ENCODE measurements around the gene SYF2. TPM values are rescaled to one million over a fixed set of nuclear protein-coding genes. Genes with fewer than 3 reads are reported as not detected.
"Not testable (repeated sequence)": the region's sequence is repeated elsewhere in the genome, so short reads cannot be mapped to it uniquely, and the experiment has no call there.

Gene SYF2
- total and polyA plus RNA-seq, 2 donors = 54.7 to 91.9 TPM

DNA sequence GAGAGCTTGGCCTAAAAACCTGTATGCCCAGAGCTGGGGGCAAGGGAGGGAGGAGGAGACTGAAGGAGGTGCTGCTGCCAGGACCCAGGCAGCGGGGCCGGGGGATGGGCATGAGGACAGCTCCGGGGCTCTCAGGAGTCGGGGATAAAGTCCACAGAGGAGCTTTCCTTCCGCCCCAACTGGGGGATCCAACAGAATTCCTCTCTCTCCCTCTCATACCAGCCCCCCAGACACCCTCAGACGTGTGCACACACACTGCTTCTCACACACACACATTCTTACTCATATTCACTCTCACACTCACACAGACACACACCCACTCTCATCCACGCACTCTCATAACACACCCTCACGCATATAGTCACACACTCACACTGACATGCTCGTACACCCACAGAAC, 39.1 kb downstream of the SYF2 start:
- WGBS = 50% methylated on average over 9 of the region's 9 CpGs
- no peak overlapping the region for H3K4me3 ChIP-seq (ENCODE audit: low read depth, low read length)
- no peak overlapping the region for H3K27ac ChIP-seq (ENCODE audit: low read depth)
- no peaks in the 10 kb centered on the region for H3K36me3 ChIP-seq (ENCODE audit: insufficient read depth)
- H3K4me1 ChIP-seq (ENCODE audit: insufficient read depth) = no peaks in the 10 kb centered on the region
- no peak for DNase-seq (ENCODE audit: extremely low spot score)

DNA sequence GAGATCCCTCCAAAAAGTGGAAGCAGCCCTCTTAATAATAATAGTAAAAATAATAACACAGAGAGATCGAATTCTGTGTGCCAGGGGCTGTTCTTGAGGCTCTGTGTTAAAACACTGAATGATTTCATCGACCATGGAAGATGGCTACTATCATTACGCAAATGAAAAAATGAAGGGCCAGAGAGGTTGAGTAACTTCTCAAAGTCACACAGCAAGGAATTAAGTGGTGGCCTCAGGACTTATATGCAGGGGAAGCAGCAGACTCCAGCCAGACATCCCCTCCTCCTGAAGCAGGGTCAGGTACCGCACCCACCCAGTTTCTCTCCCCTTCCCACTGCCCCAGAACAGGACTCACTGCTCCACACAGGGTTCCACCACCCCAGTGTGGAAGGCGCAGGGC, 40.1 kb downstream of the SYF2 start:
- DNase-seq (ENCODE audit: extremely low spot score) = no peak
- H3K36me3 ChIP-seq (ENCODE audit: insufficient read depth) = no peaks in the 10 kb centered on the region
- no peaks in the 10 kb centered on the region for H3K4me1 ChIP-seq (ENCODE audit: insufficient read depth)
- 90% methylated on average over 5 of the region's 5 CpGs for WGBS
- no peak overlapping the region for H3K27ac ChIP-seq (ENCODE audit: low read depth)
- H3K4me3 ChIP-seq (ENCODE audit: low read depth, low read length) = no peak overlapping the region

DNA sequence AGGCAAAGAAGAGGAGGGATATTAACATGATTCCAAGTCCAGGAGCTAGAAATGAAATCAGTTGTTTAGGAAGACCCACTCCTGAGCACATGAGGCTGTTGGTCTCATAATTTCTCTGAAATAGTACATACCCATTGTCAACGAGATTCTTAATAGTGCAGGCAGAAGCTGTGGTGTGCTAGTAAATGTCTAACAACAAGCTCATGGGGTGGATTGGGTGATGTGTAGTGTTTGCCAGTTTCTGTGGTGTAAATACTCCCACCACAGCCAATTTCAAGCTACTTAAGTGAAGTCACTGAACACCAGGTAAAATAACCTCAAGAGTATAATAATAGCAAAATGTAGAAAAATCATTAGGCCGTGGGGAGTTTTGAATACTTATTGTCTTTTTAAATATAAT, 42.0 kb downstream of the SYF2 start:
- 75% methylated on average over 2 of the region's 2 CpGs for WGBS
- Histone ChIP-seq H3K4me3 (ENCODE audit: low read depth, low read length) (no peak overlapping the region), H3K36me3 (ENCODE audit: insufficient read depth) (no peaks in the 10 kb centered on the region), H3K4me1 (ENCODE audit: insufficient read depth) (no peaks in the 10 kb centered on the region), H3K27ac (ENCODE audit: low read depth) (no peak overlapping the region)
- no peak for DNase-seq (ENCODE audit: extremely low spot score)

DNA sequence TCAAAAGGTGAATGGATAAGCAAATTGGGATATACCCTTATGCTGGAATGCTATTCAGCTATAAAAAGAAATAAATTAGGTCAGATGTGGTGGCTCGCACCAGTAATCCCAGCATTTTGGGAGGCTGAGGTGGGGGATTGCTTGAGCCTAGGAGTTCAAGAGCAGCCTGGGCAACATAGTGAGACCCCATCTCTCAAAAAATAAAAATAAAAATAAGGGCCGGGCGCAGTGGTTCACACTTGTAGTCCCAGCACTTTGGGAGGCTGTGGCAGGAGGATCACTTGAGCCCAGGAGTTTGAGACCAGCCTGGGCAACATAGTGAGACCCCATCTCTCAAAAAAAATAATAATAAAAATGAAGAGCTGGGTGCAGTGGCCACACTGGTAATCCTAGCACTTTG, 44.4 kb downstream of the SYF2 start:
- H3K4me3 ChIP-seq (ENCODE audit: low read depth, low read length); H3K27ac ChIP-seq (ENCODE audit: low read depth); H3K4me1 ChIP-seq (ENCODE audit: insufficient read depth); H3K36me3 ChIP-seq (ENCODE audit: insufficient read depth); DNase-seq (ENCODE audit: extremely low spot score): not testable (repeated sequence)
- 94% methylated on average over 3 of the region's 3 CpGs for WGBS

DNA sequence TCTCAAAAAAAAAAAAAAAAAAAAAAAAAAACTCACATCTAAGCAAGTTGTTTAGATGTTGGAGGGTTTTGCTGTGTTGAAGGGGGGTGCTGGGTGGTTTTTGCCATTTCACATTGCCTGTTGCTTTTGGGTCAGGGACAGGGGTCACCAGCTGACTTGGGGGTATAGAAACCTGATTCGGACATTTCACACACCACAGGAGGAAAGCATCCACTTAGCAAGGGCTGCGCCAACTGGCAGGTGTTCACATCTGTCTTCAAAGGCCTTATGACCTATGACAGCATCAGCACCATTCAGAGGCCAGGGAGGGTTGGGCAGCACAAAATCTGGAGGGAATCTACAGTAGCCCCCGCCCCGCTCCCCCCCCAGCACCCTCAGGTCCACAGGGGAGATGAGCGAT, 45.2 kb downstream of the SYF2 start:
- no peak overlapping the region for H3K4me3 ChIP-seq (ENCODE audit: low read depth, low read length)
- H3K4me1 ChIP-seq (ENCODE audit: insufficient read depth) = no peaks in the 10 kb centered on the region
- DNase-seq (ENCODE audit: extremely low spot score) = no peak
- 72% methylated on average over 5 of the region's 5 CpGs for WGBS
- H3K27ac ChIP-seq (ENCODE audit: low read depth) = no peak overlapping the region
- no peaks in the 10 kb centered on the region for H3K36me3 ChIP-seq (ENCODE audit: insufficient read depth)

DNA sequence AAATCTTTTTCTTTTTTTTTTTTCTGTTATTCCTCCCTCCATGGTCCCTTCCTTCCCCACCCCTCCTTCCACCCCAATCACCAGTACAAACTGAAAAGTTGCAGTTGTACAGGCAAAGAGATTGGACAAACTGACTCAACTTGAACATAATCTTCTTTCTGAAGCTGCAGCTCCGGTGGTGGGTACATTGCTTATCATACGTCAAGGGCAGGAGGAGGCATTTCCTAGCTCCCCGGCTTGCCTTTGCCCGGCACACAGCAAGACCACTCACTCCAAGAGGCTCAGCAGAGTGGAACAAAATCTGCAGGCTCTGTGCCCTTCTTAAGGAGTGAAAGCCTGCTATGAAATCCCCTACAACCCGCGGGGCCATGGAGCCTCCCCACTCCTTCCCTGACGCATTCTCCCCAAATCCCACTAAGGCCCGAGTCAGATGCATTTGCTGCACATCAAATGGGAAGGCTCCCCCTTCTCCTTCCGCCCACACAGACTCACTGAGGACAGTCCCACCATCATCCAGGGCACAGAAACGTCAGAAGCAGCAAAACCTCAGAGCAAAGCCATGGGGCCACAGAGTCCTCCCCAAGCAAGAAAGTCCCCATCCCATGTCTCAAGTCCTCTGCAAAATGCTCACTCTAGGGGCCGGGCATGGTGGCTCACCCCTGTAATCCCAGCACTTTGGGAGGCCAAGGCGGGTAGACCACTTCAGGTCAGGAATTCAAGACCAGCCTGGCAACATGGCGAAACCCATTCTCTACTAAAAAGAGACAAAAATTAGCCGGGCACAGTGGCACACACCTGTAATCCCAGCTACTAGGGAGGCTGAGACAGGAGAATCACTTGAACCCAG, 45.9 kb downstream of the SYF2 start:
- 66% methylated on average over 14 of the region's 14 CpGs for WGBS
- no peak overlapping the region for H3K27ac ChIP-seq (ENCODE audit: low read depth)
- H3K36me3 ChIP-seq (ENCODE audit: insufficient read depth) = no peaks in the 10 kb centered on the region
- no peak overlapping the region for H3K4me3 ChIP-seq (ENCODE audit: low read depth, low read length)
- no peak for DNase-seq (ENCODE audit: extremely low spot score)
- no peaks in the 10 kb centered on the region for H3K4me1 ChIP-seq (ENCODE audit: insufficient read depth)

DNA sequence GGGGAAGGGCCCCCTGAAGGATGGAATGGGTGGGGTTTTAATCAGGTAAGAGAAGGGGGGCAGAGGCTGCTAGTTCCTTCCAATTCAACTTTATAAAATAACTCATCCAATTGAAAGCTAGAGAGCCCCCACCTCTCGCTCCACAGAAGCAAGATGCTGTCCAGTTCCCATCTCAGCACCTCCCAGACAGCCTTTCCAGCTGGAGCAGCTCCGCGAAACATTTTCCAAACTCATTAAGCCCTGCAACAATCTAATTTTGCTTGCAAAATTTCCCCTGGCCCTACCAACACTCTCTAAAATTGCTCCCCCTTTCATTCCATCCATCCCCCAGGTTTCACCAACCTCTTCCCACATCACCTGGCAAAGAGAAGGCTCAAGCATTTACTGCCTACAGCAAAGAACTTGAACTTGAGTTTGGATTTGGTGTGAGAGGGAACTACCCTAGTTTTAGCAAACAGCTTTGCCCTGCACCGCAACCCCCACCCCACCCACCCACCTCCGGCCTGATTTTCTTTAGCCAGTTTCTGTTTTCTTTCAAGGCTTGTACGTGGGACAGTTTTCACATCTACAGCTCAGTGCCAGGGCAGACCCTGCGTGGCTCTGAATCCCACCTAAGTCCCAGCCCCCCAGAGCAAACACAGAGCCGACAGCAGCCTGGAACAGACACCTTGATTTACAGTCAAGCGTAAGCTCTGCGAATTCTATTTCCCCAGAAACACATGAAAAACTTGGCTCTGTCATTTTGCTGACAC, 46.7 kb downstream of the SYF2 start:
- Histone ChIP-seq H3K4me1 (ENCODE audit: insufficient read depth) (no peaks in the 10 kb centered on the region), H3K36me3 (ENCODE audit: insufficient read depth) (no peaks in the 10 kb centered on the region), H3K4me3 (ENCODE audit: low read depth, low read length) (no peak overlapping the region), H3K27ac (ENCODE audit: low read depth) (no peak overlapping the region)
- WGBS = 25% methylated on average over 10 of the region's 10 CpGs
- no peak for DNase-seq (ENCODE audit: extremely low spot score)

DNA sequence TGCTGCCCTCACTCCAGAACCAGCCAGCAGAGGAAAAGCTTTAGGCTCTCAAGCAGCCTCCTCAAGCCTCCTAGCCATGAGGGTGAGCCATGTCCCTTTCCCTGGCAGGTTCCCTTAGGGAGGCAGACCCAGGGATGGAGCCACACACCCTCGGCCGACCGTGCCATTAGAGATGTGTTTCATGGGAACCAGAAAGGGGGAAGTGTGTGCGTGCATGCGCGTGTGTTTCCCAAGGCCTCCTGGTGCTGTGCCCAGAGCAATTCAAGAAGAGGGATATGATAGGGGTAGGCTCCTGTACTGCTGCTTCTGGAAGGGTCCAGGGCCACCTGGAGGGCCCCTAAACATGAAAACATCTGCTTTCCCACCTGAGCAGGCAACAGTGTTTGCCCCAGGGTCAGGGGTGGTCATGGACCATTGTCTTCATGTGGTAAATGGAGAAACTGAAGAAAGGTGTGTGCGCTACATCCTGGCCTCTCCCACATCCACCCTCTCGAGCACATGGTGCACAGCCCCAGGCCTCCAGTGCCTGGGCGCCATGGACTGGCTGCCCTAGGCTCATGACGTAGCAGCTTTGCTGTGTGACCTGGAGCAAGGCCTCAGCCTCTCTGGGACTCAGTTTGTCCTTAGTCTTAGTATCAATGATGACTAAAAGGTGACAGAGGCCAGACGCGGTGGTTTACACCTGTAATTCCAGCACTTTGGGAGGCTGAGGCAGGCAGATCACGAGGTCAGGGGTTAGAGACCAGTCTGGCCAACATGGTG, 48.1 kb downstream of the SYF2 start:
- Histone ChIP-seq H3K27ac (ENCODE audit: low read depth) (no peak overlapping the region), H3K4me1 (ENCODE audit: insufficient read depth) (no peaks in the 10 kb centered on the region), H3K36me3 (ENCODE audit: insufficient read depth) (no peaks in the 10 kb centered on the region), H3K4me3 (ENCODE audit: low read depth, low read length) (no peak overlapping the region)
- no peak for DNase-seq (ENCODE audit: extremely low spot score)
- WGBS = 89% methylated on average over 13 of the region's 13 CpGs

DNA sequence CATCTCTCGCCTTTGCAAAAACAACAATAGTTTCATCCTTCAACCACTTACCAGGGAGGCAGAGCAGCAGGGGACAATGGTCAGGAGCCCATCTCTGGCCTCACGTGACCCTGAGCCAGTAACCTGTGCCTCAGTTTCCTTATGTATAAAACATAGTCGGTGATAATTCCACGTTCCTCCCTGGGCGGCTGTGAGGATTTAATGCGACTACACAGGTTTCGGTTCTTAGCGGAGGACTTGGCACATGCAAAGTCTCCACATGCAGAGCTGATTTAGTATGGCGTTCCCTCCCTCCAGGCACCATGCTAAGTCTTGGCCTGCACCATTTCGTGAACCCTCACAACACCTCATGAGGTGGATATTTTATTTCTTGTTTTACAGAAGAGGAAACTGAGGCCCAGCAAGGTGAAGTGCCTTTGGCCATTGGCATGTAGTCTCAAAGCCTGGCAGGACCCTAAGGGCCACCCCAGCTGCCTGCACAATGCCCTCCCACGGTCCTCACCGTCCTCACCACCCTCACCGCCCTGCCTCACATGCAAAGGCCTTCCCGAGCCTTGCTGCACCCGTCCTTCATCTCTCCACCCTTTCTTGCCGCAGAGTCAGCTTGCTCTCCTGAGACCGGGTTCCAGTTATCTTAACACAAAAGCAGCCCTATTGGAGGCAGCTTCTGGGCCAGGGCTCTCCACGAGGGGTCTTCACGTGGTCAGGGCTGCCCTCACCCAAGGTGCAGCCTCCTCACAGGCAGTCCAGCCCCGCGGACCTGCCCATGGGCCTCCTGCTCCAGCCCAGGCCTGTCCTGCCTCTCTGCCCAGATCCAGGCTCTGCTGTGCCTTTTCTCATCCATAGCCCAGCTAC, 48.9 kb downstream of the SYF2 start:
- 87% methylated on average over 21 of the region's 21 CpGs for WGBS
- no peak overlapping the region for H3K27ac ChIP-seq (ENCODE audit: low read depth)
- no peak for DNase-seq (ENCODE audit: extremely low spot score)
- no peak overlapping the region for H3K4me3 ChIP-seq (ENCODE audit: low read depth, low read length)
- no peaks in the 10 kb centered on the region for H3K36me3 ChIP-seq (ENCODE audit: insufficient read depth)
- H3K4me1 ChIP-seq (ENCODE audit: insufficient read depth) = no peaks in the 10 kb centered on the region

DNA sequence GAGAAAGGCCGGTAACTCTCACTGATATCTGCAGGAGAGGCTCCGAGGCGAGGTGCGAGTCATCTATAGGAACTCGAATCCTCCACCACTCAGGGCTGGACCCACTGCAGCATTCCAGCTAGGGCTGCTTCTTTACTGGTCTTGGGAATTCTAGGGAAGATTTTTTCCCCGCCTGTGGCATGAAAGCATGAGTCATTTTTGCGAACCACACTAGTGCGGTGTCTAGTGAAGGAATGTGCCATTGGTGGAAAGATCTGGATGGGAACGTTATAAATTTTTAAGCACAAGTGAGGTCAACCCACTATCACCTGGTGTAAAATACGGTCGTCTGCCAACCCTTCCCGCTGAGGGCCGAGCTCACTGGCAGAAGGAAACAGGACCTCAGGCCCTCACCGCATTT, 49.7 kb downstream of the SYF2 start:
- 81% methylated on average over 14 of the region's 14 CpGs for WGBS
- DNase-seq (ENCODE audit: extremely low spot score) = no peak
- no peak overlapping the region for H3K27ac ChIP-seq (ENCODE audit: low read depth)

DNA sequence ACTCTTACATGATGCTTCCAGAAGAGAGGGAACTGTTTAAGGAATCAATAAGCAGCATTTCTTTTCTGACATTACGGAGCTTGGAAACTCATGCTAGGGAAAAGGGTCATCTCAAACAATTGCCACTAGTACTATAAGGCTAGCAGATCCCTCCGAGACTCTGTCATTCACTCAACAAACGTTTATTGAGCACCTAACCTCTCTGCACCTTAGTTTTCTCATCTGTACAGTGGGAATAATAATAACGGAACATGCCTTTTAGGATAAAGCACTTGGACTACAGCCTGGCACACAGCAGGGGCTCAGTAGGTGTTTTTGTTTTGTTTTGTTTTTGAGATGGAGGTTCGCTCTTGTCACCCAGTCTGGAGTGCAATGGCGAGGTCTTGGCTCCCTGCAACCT, 51.3 kb downstream of the SYF2 start:
- Histone ChIP-seq H3K36me3 (ENCODE audit: insufficient read depth) (no peaks in the 10 kb centered on the region), H3K4me1 (ENCODE audit: insufficient read depth) (no peaks in the 10 kb centered on the region), H3K27ac (ENCODE audit: low read depth) (no peak overlapping the region), H3K4me3 (ENCODE audit: low read depth, low read length) (no peak overlapping the region)
- WGBS = 85% methylated on average over 6 of the region's 6 CpGs
- DNase-seq (ENCODE audit: extremely low spot score) = no peak

More for the DNA sequence above, 49.7 kb downstream of the SYF2 start:
- Histone ChIP-seq H3K4me3 (ENCODE audit: low read depth, low read length) (no peak overlapping the region), H3K36me3 (ENCODE audit: insufficient read depth) (no peaks in the 10 kb centered on the region), H3K4me1 (ENCODE audit: insufficient read depth) (no peaks in the 10 kb centered on the region)

DNA sequence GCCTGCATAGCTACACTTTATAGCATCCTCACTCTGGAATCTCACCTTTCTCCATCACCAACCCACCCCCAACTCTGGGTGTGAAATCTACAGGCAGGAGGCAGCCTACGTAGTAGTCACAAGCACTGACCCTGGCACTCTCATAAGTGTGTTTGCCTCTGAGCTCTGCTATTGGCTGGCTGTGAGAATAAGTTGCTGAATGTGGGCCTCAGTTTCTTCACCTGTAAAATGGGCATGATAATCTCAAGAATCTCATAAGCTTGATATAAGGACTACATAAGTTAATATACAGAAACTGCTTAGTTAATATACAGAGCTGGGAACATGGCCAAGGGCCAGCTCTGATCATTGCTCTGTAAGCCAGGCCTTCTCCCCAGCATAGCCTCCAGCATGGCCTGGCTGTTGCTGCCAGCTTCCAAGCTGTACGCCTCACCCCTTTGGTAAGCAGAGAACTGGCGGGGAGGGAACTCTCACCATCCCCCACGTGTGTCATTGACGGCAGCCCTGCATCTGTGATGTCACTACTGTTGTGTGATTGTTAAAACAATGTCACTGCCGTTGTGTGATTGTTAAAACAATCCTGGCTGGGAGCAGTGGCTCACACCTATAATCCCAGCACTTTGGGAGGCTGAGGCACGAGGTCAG, 53.3 kb downstream of the SYF2 start:
- Histone ChIP-seq H3K27ac (ENCODE audit: low read depth) (no peak overlapping the region), H3K4me3 (ENCODE audit: low read depth, low read length) (no peak overlapping the region), H3K36me3 (ENCODE audit: insufficient read depth) (no peaks in the 10 kb centered on the region), H3K4me1 (ENCODE audit: insufficient read depth) (no peaks in the 10 kb centered on the region)
- 58% methylated on average over 7 of the region's 7 CpGs for WGBS
- DNase-seq (ENCODE audit: extremely low spot score) = no peak
